Keratinocyte (primary cell): ENCODE results near the gene TCERG1L.

Experiments used
- EZH2 ChIP-seq: IDR thresholded peaks from one replicate; pipeline ENCODE4 v1.6.1; 2012; ENCODE audit warnings: inconsistent platforms, mild to moderate bottlenecking, low read length, moderate library complexity
- TF ChIP-seq, protein P1 (sequence below), 3 experiments: IDR thresholded peaks in 1 of 3; conservative IDR thresholded peaks in 1 of 3; optimal IDR thresholded peaks in 1 of 3; 2 replicates in 2 of 3; 3 replicates in 1 of 3; pipeline versions ENCODE3 to v1.5.1; 2011; ENCODE audit warnings: low read length in 3 of 3, mild to moderate bottlenecking in 3 of 3, moderate library complexity in 2 of 3, control low read depth in 1 of 3, inconsistent platforms in 1 of 3; ENCODE audit not compliant: insufficient read depth in 2 of 3; ENCODE audit errors: extremely low read depth in 1 of 3

DNA sequence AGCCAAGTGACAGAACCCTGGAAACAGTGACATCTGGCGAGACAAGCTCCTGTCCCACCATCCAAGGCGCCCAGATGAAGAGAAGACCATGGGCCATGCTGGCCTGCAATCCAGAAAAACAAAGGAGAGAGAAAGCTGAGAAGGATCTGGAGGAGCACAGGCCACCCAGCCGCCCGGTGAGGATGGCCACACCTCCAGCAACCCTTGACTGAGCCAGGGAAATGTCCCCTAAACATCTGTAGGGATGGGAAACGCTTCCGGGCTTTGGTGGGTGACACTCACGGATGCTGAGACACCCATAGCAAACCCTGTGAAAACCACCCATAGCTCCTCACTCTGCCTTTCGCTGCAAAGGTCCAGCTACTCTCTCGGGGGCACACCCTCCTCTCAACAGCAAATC is 32.0 kb downstream of the TCERG1L start:
- TF ChIP-seq, protein P1, sequence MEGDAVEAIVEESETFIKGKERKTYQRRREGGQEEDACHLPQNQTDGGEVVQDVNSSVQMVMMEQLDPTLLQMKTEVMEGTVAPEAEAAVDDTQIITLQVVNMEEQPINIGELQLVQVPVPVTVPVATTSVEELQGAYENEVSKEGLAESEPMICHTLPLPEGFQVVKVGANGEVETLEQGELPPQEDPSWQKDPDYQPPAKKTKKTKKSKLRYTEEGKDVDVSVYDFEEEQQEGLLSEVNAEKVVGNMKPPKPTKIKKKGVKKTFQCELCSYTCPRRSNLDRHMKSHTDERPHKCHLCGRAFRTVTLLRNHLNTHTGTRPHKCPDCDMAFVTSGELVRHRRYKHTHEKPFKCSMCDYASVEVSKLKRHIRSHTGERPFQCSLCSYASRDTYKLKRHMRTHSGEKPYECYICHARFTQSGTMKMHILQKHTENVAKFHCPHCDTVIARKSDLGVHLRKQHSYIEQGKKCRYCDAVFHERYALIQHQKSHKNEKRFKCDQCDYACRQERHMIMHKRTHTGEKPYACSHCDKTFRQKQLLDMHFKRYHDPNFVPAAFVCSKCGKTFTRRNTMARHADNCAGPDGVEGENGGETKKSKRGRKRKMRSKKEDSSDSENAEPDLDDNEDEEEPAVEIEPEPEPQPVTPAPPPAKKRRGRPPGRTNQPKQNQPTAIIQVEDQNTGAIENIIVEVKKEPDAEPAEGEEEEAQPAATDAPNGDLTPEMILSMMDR (optimal IDR thresholded peaks at IDR 0.05 in 1 of 3, IDR thresholded peaks at IDR 0.05 in 1 of 3, conservative IDR thresholded peaks at IDR 0.05 in 1 of 3; ENCODE audit: extremely low read depth in 1 of 3, insufficient read depth in 2 of 3, low read length in 3 of 3), result no peak
- no peak for TF ChIP-seq EZH2
